Testis (tissue), 2 donors: ENCODE results near the gene ERC2.

Experiments used
- POLR2A ChIP-seq: fragments of 450-650 bp; IDR thresholded peaks from one replicate; pipeline ENCODE4 v1.6.1; 2017; ENCODE audit warnings: antibody characterized with exemption, mild to moderate bottlenecking, moderate library complexity
- TF ChIP-seq, protein P1 (sequence below), 3 experiments: fragments of 450-650 bp in 2 of 3; fragments of 200-600 bp in 1 of 3; sonication (generic) in 1 of 3; IDR thresholded peaks; one replicate each; pipeline ENCODE4 v1.5.1; 2016 to 2019; ENCODE audit warnings: antibody characterized with exemption in 3 of 3, mild to moderate bottlenecking in 2 of 3, moderate library complexity in 1 of 3

DNA sequence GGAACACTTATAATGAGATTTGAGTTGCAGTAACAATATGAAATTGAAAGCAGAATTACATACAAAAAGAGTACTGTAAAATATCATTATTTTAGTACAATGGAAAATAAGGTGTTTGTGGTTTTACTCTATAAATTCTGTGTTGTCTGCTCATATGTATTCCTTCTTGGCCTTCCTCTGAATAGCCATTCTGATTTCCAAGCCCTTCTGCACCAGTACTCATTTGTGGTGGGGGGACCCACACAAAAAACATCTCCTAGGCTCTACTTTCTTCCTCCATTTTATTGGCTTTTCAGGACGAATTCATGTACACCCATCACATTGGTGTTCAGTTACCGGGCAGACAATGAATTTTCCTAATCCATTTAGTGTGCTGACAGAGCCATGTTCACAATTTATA lies 338.2 kb downstream of the ERC2 start:
- TF ChIP-seq, protein P1, sequence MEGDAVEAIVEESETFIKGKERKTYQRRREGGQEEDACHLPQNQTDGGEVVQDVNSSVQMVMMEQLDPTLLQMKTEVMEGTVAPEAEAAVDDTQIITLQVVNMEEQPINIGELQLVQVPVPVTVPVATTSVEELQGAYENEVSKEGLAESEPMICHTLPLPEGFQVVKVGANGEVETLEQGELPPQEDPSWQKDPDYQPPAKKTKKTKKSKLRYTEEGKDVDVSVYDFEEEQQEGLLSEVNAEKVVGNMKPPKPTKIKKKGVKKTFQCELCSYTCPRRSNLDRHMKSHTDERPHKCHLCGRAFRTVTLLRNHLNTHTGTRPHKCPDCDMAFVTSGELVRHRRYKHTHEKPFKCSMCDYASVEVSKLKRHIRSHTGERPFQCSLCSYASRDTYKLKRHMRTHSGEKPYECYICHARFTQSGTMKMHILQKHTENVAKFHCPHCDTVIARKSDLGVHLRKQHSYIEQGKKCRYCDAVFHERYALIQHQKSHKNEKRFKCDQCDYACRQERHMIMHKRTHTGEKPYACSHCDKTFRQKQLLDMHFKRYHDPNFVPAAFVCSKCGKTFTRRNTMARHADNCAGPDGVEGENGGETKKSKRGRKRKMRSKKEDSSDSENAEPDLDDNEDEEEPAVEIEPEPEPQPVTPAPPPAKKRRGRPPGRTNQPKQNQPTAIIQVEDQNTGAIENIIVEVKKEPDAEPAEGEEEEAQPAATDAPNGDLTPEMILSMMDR (IDR thresholded peaks at IDR 0.05), result no peak
- TF ChIP-seq POLR2A, result no peak
